WTC11 (cell line): ENCODE results near the gene SNX10. TPM values are rescaled to one million over a fixed set of nuclear protein-coding genes. Genes with fewer than 3 reads are reported as not detected.

Source experiments
- ATAC-seq: fragments of 200-7000 bp; cut with Tn5 transposase; 2 replicates; pipeline ENCODE4 v1.10.0; 2021; ENCODE audit warnings: mild to moderate bottlenecking, moderate library complexity
- CTCF ChIA-PET: fragments of 300-600 bp; sonication (Branson Sonifier 250); formaldehyde crosslinking; loops from one replicate; lab custom pipeline; 2021; ENCODE audit warnings: antibody characterized with exemption; lab: Charles Lee
- POLR2A ChIA-PET: fragments of 350-600 bp; sonication (Branson Sonifier 250); formaldehyde crosslinking; loops from one replicate; lab custom pipeline; 2021; ENCODE audit warnings: antibody characterized with exemption; lab: Charles Lee
- DNase-seq: peaks from one replicate; pipeline ENCODE4 v3.0.0; 2021; ENCODE audit warnings: low spot score
- H3K27ac Mint-ChIP-seq: 2 replicates; pipeline ENCODE4 v1.8.0; 2021; ENCODE audit warnings: mixed read lengths
- H3K27me3 Mint-ChIP-seq: 2 replicates; pipeline ENCODE4 v1.8.0; 2021; ENCODE audit warnings: low read depth, mild to moderate bottlenecking, moderate library complexity, mixed read lengths
- H3K36me3 Mint-ChIP-seq: 2 replicates; pipeline ENCODE4 v1.8.0; 2021; ENCODE audit warnings: mixed read lengths
- H3K4me1 Mint-ChIP-seq: 2 replicates; pipeline ENCODE4 v1.8.0; 2022; ENCODE audit warnings: mixed read lengths
- H3K4me3 Mint-ChIP-seq: 2 replicates; pipeline ENCODE4 v1.8.0; 2021; ENCODE audit warnings: mild to moderate bottlenecking, moderate library complexity, mixed read lengths
- H3K9me3 Mint-ChIP-seq: 2 replicates; pipeline ENCODE4 v1.8.0; 2021; ENCODE audit warnings: mixed read lengths
- CBFB ChIP-seq: sonication (generic); formaldehyde crosslinking; IDR thresholded peaks from 2 replicates; pipeline ENCODE4 v1.8.1; 2022; ENCODE audit warnings: mild to moderate bottlenecking, low read depth, missing genetic modification reagents
- FOXK1 ChIP-seq: sonication (generic); formaldehyde crosslinking; IDR thresholded peaks from 2 replicates; pipeline ENCODE4 v1.8.0; 2022; ENCODE audit warnings: mild to moderate bottlenecking, moderate library complexity, missing genetic modification reagents
- FOXP1 ChIP-seq: sonication (generic); formaldehyde crosslinking; IDR thresholded peaks from 2 replicates; pipeline ENCODE4 v1.8.0; 2022; ENCODE audit warnings: missing genetic modification reagents, mild to moderate bottlenecking, moderate library complexity, borderline replicate concordance
- NR3C1 ChIP-seq: sonication (generic); formaldehyde crosslinking; conservative IDR thresholded peaks from 2 replicates; pipeline ENCODE4 v1.8.1; 2023; ENCODE audit warnings: low read depth, mild to moderate bottlenecking, missing genetic modification reagents
- OVOL2 ChIP-seq: fragments of 250-450 bp; sonication (Bioruptor Pico); IDR thresholded peaks from 2 replicates; pipeline ENCODE4 v1.9.0; 2021; ENCODE audit warnings: mild to moderate bottlenecking, borderline replicate concordance
- TCF7 ChIP-seq: sonication (generic); formaldehyde crosslinking; IDR thresholded peaks from 2 replicates; pipeline ENCODE4 v1.8.0; 2022; ENCODE audit warnings: mild to moderate bottlenecking, low read depth, missing genetic modification reagents, moderate library complexity
- ZNF219 ChIP-seq: sonication (generic); formaldehyde crosslinking; IDR thresholded peaks from 2 replicates; pipeline ENCODE4 v1.8.0; 2023; ENCODE audit warnings: missing genetic modification reagents, mild to moderate bottlenecking, borderline replicate concordance
- ZNF671 ChIP-seq: fragments of 250-450 bp; sonication (Bioruptor Pico); IDR thresholded peaks from 2 replicates; pipeline ENCODE4 v1.8.0; 2021; ENCODE audit warnings: mild to moderate bottlenecking
- ZSCAN18 ChIP-seq: fragments of 250-450 bp; sonication (Bioruptor Pico); IDR thresholded peaks from 2 replicates; pipeline ENCODE4 v2.1.2; 2022; ENCODE audit warnings: mild to moderate bottlenecking, moderate library complexity
- total RNA-seq: library from RNA; stranded (reverse); gene quantifications from 3 replicates; pipeline ENCODE4 v1.2.3, GENCODE V29; 2021

SNX10 gene
- total RNA-seq, 1 experiment from 2014 or later: 10.8 TPM

- ChIA-PET POLR2A (no interaction called here), CTCF (no interaction called here)
- H3K4me3 Mint-ChIP-seq: no peak overlapping the region
- no peak overlapping the region for H3K27ac Mint-ChIP-seq
- DNase-seq: no peak
- H3K4me1 Mint-ChIP-seq: peaks cover 34% of the 10 kb centered on the region
- TF ChIP-seq OVOL2 (CRISPR knock-in tag) (no peak), FOXP1 (no peak), TCF7 (CRISPR knock-in tag) (no peak), CBFB (CRISPR knock-in tag) (no peak), ZSCAN18 (CRISPR knock-in tag) (no peak), NR3C1 (CRISPR knock-in tag) (no peak), ZNF671 (no peak), FOXK1 (CRISPR knock-in tag) (no peak), ZNF219 (CRISPR knock-in tag) (no peak)
- TF ChIP-seq, all 79 proteins: peak for 0
- no peak for ATAC-seq
- Mint-ChIP-seq H3K36me3 (no peaks in the 10 kb centered on the region), H3K27me3 (no peaks in the 10 kb centered on the region; the same call in 1 of the 2 replicates), H3K9me3 (peaks cover 9% of the 10 kb centered on the region)
Observed at GRCh38 chr7:26423436-26423835, 131.8 kb downstream of the SNX10 start.

Other genes with a start within 250 kb of the SNX10 start
- 66.8 to 68.6 TPM (median 68.5 TPM) in 3 replicates for gene NFE2L3, start 139.7 kb upstream of the SNX10 start, total RNA-seq
- 1,081 to 1,101 TPM (median 1,097 TPM) in 3 replicates for gene HNRNPA2B1, start 91.1 kb upstream of the SNX10 start, total RNA-seq
- 204 to 232 TPM (median 213 TPM) in 3 replicates for gene CBX3, start 90.1 kb upstream of the SNX10 start, total RNA-seq